ENCODE measurements around the gene PIK3R6.

DNA sequence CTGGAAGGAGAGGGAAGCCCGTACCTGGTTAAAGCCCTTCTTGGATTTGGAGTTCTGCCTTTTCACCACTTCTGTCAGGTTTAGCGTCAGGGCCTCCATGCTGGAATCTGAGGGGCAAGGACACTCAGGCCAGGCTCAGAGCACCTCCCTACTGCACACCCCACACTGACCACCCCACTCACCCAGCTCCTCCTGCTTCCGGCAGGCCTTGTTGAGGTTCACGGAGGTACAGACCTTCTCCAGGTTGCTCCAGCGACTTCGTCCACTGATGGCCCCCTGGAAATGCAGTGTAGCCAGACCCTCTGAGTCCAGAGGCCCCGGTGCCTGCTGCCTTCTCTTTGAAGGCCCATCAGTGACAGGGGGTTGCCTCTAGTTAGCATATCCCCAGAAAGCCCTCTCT lies 14.1 kb upstream of the PIK3R6 start:
- TF ChIP-seq, protein P1, sequence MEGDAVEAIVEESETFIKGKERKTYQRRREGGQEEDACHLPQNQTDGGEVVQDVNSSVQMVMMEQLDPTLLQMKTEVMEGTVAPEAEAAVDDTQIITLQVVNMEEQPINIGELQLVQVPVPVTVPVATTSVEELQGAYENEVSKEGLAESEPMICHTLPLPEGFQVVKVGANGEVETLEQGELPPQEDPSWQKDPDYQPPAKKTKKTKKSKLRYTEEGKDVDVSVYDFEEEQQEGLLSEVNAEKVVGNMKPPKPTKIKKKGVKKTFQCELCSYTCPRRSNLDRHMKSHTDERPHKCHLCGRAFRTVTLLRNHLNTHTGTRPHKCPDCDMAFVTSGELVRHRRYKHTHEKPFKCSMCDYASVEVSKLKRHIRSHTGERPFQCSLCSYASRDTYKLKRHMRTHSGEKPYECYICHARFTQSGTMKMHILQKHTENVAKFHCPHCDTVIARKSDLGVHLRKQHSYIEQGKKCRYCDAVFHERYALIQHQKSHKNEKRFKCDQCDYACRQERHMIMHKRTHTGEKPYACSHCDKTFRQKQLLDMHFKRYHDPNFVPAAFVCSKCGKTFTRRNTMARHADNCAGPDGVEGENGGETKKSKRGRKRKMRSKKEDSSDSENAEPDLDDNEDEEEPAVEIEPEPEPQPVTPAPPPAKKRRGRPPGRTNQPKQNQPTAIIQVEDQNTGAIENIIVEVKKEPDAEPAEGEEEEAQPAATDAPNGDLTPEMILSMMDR (IDR thresholded peaks at IDR 0.05; ENCODE audit: low read depth, low read length, poor library complexity, severe bottlenecking), result no peak
- TF ChIP-seq EZH2phosphoT487 (IDR thresholded peaks at IDR 0.05; ENCODE audit: borderline replicate concordance, low read length), result no peak

Measured in DOHH2 (cell line).